Endodermal cell (in vitro differentiated cells): ENCODE data around the gene EIF5A. TPM values are rescaled to one million over a fixed set of nuclear protein-coding genes. Genes with fewer than 3 reads are reported as not detected.

Experiments
- DNase-seq: peaks from one replicate; pipeline ENCODE4 v3.0.0-alpha.2; 2017
- H3K27ac ChIP-seq: 2 replicates; pipeline ENCODE4 v1.5.1; 2013; ENCODE audit warnings: mild to moderate bottlenecking, low read depth, low read length, moderate library complexity
- H3K27me3 ChIP-seq: 2 replicates; pipeline ENCODE4 v1.6.1; 2013; ENCODE audit warnings: mild to moderate bottlenecking, low read length, moderate library complexity; ENCODE audit not compliant: insufficient read depth, control insufficient read depth, poor library complexity, severe bottlenecking
- H3K36me3 ChIP-seq: 2 replicates; pipeline ENCODE4 v1.7.0; 2013; ENCODE audit warnings: mild to moderate bottlenecking, low read length, moderate library complexity; ENCODE audit not compliant: control insufficient read depth, insufficient read depth
- H3K4me1 ChIP-seq: one replicate; pipeline ENCODE4 v1.7.0; 2013; ENCODE audit warnings: low read length; ENCODE audit not compliant: control insufficient read depth, insufficient read depth
- H3K4me3 ChIP-seq: 2 replicates; pipeline ENCODE4 v1.5.1; 2013; ENCODE audit warnings: mild to moderate bottlenecking, low read length, moderate library complexity
- H3K9ac ChIP-seq: 2 replicates; pipeline ENCODE4 v1.6.1; 2013; ENCODE audit warnings: mild to moderate bottlenecking, low read length, moderate library complexity; ENCODE audit not compliant: poor library complexity, severe bottlenecking; ENCODE audit errors: extremely low read depth
- H3K9me3 ChIP-seq: 2 replicates; pipeline ENCODE4 v1.6.1; 2013; ENCODE audit warnings: mild to moderate bottlenecking, low read length, moderate library complexity; ENCODE audit not compliant: control insufficient read depth
- H3K27ac Mint-ChIP-seq: 2 replicates; pipeline ENCODE4 v1.8.0; 2020; ENCODE audit warnings: mixed read lengths
- H3K27me3 Mint-ChIP-seq: 2 replicates; pipeline ENCODE4 v1.8.0; 2021; ENCODE audit warnings: mild to moderate bottlenecking, mixed read lengths; ENCODE audit not compliant: insufficient read depth
- H3K36me3 Mint-ChIP-seq: 2 replicates; pipeline ENCODE4 v1.8.0; 2020; ENCODE audit warnings: low read depth, mixed read lengths
- H3K4me1 Mint-ChIP-seq: 2 replicates; pipeline ENCODE4 v1.8.0; 2020; ENCODE audit warnings: mixed read lengths
- H3K4me3 Mint-ChIP-seq: 2 replicates; pipeline ENCODE4 v1.8.0; 2020; ENCODE audit warnings: mild to moderate bottlenecking, moderate library complexity, mixed read lengths
- H3K9me3 Mint-ChIP-seq: 2 replicates; pipeline ENCODE4 v1.8.0; 2020; ENCODE audit warnings: mild to moderate bottlenecking, mixed read lengths
- CTCF ChIP-seq: fragments of 200-600 bp; sonication (generic); conservative IDR thresholded peaks from 2 replicates; pipeline ENCODE4 v1.5.0; 2021; ENCODE audit warnings: antibody characterized with exemption, mild to moderate bottlenecking
- WGBS, 2 experiments: methylation state at CpG; one replicate each; pipeline versions ENCODE4 v1.1.5 to v1.1.7; 2013; ENCODE audit warnings: missing lambda C conversion rate in 2 of 2, mixed read lengths in 1 of 2; ENCODE audit not compliant: insufficient coverage in 1 of 2, insufficient read length in 1 of 2; 5-methylcytosine and 5-hydroxymethylcytosine counted together
- total RNA-seq, 2 donors: library from RNA; stranded (reverse); fragmentation: NEBNext Ultra II Directional in 1 of 2; extraction: Animal tissue kit (Norgen Biotek cat#: 25700) in 1 of 2; gene quantifications; 2 replicates in 1 of 2; 3 replicates in 1 of 2; pipeline ENCODE4 v1.2.1, GENCODE V29; 2021

Gene EIF5A
- total RNA-seq, 2 donors from 2014 or later: 488 to 556 TPM

DNA sequence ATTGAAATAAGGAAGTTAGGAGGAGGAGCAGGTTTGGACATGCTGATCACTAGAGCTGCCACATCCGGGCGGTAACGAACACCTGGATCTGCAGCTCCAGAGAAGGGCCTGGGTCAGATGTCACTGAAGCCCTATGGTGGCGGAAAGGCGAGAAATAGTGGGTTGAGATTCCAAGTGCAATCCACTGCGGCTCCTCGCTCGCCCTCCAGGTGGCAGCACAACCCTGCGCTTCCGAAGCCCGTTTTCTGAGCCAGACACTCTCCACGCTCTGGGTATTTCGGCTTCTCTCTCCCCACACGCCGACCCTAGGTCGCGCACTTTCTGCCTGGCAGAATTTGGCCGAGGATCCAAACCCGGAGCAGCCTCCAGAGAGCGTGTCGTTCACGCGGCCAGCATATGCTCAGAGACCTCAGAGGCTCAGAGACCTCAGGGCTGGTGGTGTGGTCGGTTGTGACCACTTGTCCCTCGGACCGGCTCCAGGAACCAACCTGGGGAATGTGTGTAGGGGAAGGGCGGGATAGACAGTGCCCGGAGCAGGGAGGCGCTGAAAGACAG lies 26.8 kb upstream of the EIF5A start:
- H3K27ac Mint-ChIP-seq: peak overlapping the region; percentile 61
- peaks cover 31% of the 10 kb centered on the region for H3K27me3 Mint-ChIP-seq
- Histone ChIP-seq H3K9me3 (no peaks in the 10 kb centered on the region), H3K36me3 (no peaks in the 10 kb centered on the region), H3K27me3 (peaks cover 16% of the 10 kb centered on the region), H3K4me3 (peak overlapping the region; percentile 67), H3K4me1 (peaks cover 5% of the 10 kb centered on the region), H3K9ac (peak overlapping the region; percentile 4), H3K27ac (peak overlapping the region; percentile 18)
- peak; percentile 94 for TF ChIP-seq CTCF
- peaks cover 6% of the 10 kb centered on the region for H3K4me1 Mint-ChIP-seq
- H3K4me3 Mint-ChIP-seq: peak overlapping the region; percentile 60
- H3K9me3 Mint-ChIP-seq: no peaks in the 10 kb centered on the region
- H3K36me3 Mint-ChIP-seq: no peaks in the 10 kb centered on the region
- DNase-seq: peak; percentile 98
- 2 to 3% methylated on average over 14 to 29 of the region's 29 CpGs for WGBS, 2 experiments

GRCh38 chr17:7281074-7281952 lies 26.1 kb upstream of the EIF5A start, which contains the start of gene SLC2A4:
SLC2A4 (plus strand) TSS chr17:7281718; CDS start chr17:7281935, 217 bp downstream.
- Mint-ChIP-seq H3K27ac (peak within 1 kb of the TSS; percentile 70), H3K4me1 (peaks cover 6% of the 10 kb centered on the region), H3K36me3 (no peaks in the 10 kb centered on the region), H3K4me3 (peak within 1 kb of the TSS; percentile 60), H3K9me3 (no peaks in the 10 kb centered on the region), H3K27me3 (peaks cover 33% of the 10 kb centered on the region)
- WGBS, 2 experiments: 0 to 1% methylated on average over 29 to 71 of the region's 71 CpGs
- Histone ChIP-seq H3K9me3 (no peaks in the 10 kb centered on the region), H3K36me3 (no peaks in the 10 kb centered on the region), H3K27ac (peak within 1 kb of the TSS; percentile 18), H3K4me1 (peaks cover 5% of the 10 kb centered on the region), H3K4me3 (peak within 1 kb of the TSS; percentile 67), H3K27me3 (peaks cover 16% of the 10 kb centered on the region), H3K9ac (peak within 1 kb of the TSS; percentile 30)
- peak; percentile 100 for DNase-seq
- no peak for TF ChIP-seq CTCF

DNA sequence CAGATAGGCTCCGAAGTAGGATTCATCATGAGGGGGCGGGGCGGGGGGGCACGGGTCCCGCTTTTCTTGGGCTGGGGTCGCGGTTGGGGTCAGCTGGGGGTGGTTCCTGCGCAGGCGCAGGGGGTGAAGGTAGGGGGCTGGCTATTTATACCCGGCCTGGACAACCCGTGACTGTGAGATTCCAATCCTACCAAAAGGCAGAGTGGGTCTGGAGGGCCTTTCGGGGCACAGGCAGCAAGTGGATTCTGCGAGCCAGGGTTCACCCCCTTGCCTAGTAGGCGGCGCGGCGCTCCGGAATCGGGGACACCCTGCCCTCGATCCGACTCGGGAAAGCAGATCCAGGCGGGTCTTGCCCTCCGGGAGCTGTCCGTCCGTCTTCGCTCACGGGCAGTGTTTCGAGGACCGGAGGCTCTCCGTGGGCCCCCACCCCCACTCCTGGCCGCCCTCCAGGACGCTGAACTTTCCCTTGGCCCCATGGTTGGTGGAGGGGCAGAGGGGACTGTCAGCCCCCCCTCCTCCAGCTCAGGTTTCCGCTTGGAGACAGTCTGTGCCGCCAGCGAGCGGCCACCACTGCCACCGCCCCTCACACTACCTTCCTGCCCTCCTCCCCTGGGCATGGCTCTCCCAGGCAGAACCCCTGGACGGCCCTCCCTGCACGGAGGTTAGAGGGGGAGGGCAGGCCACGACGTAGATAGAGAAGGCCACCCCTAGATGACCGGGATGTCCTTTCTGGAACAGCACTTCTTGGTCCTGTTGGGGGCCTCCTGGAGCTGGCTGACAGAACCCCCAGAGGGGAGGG lies 25.3 kb upstream of the EIF5A start:
- Histone ChIP-seq H3K27me3 (peaks cover 16% of the 10 kb centered on the region), H3K4me1 (peaks cover 5% of the 10 kb centered on the region), H3K9me3 (no peaks in the 10 kb centered on the region), H3K36me3 (no peaks in the 10 kb centered on the region), H3K27ac (no peak overlapping the region), H3K9ac (peak overlapping the region; percentile 30), H3K4me3 (peak overlapping the region; percentile 67)
- Mint-ChIP-seq H3K9me3 (no peaks in the 10 kb centered on the region), H3K4me1 (peaks cover 6% of the 10 kb centered on the region), H3K27me3 (peaks cover 33% of the 10 kb centered on the region), H3K36me3 (no peaks in the 10 kb centered on the region), H3K4me3 (peak overlapping the region; percentile 60), H3K27ac (no peak overlapping the region)
- no peak for TF ChIP-seq CTCF
- 4 to 7% methylated on average over 8 to 43 of the region's 43 CpGs for WGBS, 2 experiments
- peak; percentile 82 for DNase-seq
